HEK293 (cell line): ENCODE measurements around the gene COQ10A.
A peak's percentile ranks its signal among the peaks of the same experiment; 100 is the strongest.

Experiments
- CTCF ChIA-PET: fragments of 350-600 bp; formaldehyde crosslinking; extraction: SDS; loops from one replicate; lab custom pipeline; 2021; ENCODE audit warnings: antibody characterized with exemption; lab: Yijun Ruan, JAX
- POLR2A ChIA-PET: fragments of 300-600 bp; formaldehyde crosslinking; extraction: SDS; loops from one replicate; lab custom pipeline; 2020; ENCODE audit warnings: antibody characterized with exemption, inconsistent platforms; lab: Yijun Ruan, JAX
- H3K27ac ChIP-seq: fragments of 200-500 bp; sonication (Bioruptor generic); 2 replicates; pipeline ENCODE4 v1.5.1; 2014; ENCODE audit warnings: low read depth, low read length, control low read depth, inconsistent platforms; ENCODE audit errors: extremely low read depth
- H3K36me3 ChIP-seq, 2 experiments: fragments of 200-500 bp in 1 of 2; sonication (Bioruptor generic) in 1 of 2; 1 replicate in 1 of 2; 2 replicates in 1 of 2; pipeline ENCODE4 v1.5.1; 2014 to 2017; ENCODE audit warnings: inconsistent platforms in 2 of 2, low read length in 2 of 2; ENCODE audit not compliant: control insufficient read depth in 2 of 2, insufficient read depth in 1 of 2
- H3K4me1 ChIP-seq: fragments of 200-500 bp; sonication (Bioruptor generic); 2 replicates; pipeline ENCODE4 v1.5.1; 2014; ENCODE audit warnings: mild to moderate bottlenecking, low read length, inconsistent platforms; ENCODE audit not compliant: control insufficient read depth, insufficient read depth
- H3K4me3 ChIP-seq: 2 replicates; pipeline ENCODE4 v1.5.1; 2011; ENCODE audit warnings: low read depth, mild to moderate bottlenecking, control low read depth, low read length, moderate library complexity
- H3K9me3 ChIP-seq: fragments of 200-500 bp; sonication (Bioruptor generic); 2 replicates; pipeline ENCODE4 v1.5.1; 2014; ENCODE audit warnings: low read depth, low read length, inconsistent platforms; ENCODE audit not compliant: control insufficient read depth, insufficient read depth
- TRIM28 ChIP-seq: IDR thresholded peaks from 2 replicates; pipeline ENCODE4 v1.6.1; 2011; ENCODE audit warnings: low read length, control low read depth, borderline replicate concordance
- ZNF169 ChIP-seq: fragments of 450-650 bp; formaldehyde crosslinking; IDR thresholded peaks from 2 replicates; pipeline ENCODE4 v1.5.1; 2016; ENCODE audit warnings: missing biosample characterization, missing genetic modification characterization
- ZNF707 ChIP-seq: fragments of 450-650 bp; formaldehyde crosslinking; IDR thresholded peaks from 2 replicates; pipeline ENCODE4 v1.5.1; 2016; ENCODE audit warnings: missing biosample characterization, missing genetic modification characterization
- ZSCAN16 ChIP-seq: fragments of 450-650 bp; formaldehyde crosslinking; IDR thresholded peaks from 2 replicates; pipeline ENCODE4 v1.5.1; 2016; ENCODE audit warnings: missing biosample characterization, missing genetic modification characterization

The COQ10A gene

GRCh38 chr12:56315622-56316473, 49.1 kb downstream of the COQ10A start, which contains the start of gene CNPY2 (continued):
- no peak for TF ChIP-seq TRIM28

GRCh38 chr12:56317675-56318074, 50.9 kb downstream of the COQ10A start:
- Histone ChIP-seq H3K27ac (no peak overlapping the region), H3K36me3 (peaks cover 16 to 52% of the 10 kb centered on the region in 2 experiments), H3K4me1 (no peaks in the 10 kb centered on the region; the same call in 1 of the 2 replicates), H3K9me3 (no peaks in the 10 kb centered on the region), H3K4me3 (no peak overlapping the region)
- CTCF ChIA-PET, result interaction anchor here (0.5 to 2.8 kb wide), 3 partner anchors 147 to 580 kb away, joined by 3 to 22 read pairs (median 3); no protein-coding TSS in a partner anchor
- POLR2A ChIA-PET, result no interaction called here
- TF ChIP-seq ZNF169 (tag by site-specific recombination) (no peak), ZNF707 (no peak), ZSCAN16 (tag by site-specific recombination) (peak; percentile 74; the same call in 1 of the 2 replicates)
